ENCODE data around the gene KRTAP24-1.

The KRTAP24-1 gene

DNA sequence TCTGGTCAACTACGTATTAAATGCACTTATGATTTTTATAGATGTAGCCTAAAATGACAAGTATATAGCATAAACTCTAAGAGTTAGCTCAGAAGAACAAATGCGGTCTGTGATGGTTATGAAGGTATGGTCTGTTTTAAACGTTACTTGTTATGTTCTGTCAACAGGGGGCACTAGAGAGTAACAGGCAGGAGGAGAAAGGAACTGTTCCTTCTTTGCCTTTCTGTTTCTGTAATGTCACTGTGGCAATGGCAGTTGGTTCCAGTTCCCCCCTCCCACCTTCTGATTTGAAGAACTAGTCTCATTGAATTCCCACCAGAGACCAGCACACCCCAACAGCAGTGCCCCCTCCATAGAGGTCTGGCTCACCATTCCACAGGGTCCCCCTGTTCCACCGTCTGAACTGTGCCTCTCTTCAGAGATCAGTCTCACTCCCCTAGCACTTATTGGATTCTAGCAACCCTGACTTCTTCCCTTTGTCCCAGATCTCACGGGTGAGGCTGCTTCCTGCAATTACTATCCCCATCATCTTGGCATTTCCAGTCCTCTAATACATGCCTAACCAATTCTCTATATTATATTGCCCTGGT is 14.0 kb downstream of the KRTAP24-1 start:
- DNase-seq (ENCODE audit: insufficient read length) (no peak), FAIRE-seq (no peak)
- TF ChIP-seq TAF1 (IDR thresholded peaks at IDR 0.05; ENCODE audit: borderline replicate concordance, low read depth, low read length) (no peak), POLR2AphosphoS5 (IDR thresholded peaks at IDR 0.05; ENCODE audit: low read depth, low read length) (no peak), POLR2A (IDR thresholded peaks at IDR 0.05; ENCODE audit: low read depth, low read length) (no peak)

GRCh38 chr21:30257773-30258172 is 25.0 kb downstream of the KRTAP24-1 start:
- no peak for FAIRE-seq
- DNase-seq (ENCODE audit: insufficient read length), result no peak
- TF ChIP-seq POLR2AphosphoS5 (IDR thresholded peaks at IDR 0.05; ENCODE audit: low read depth, low read length) (no peak), POLR2A (IDR thresholded peaks at IDR 0.05; ENCODE audit: low read depth, low read length) (no peak), TAF1 (IDR thresholded peaks at IDR 0.05; ENCODE audit: borderline replicate concordance, low read depth, low read length) (no peak)

- FAIRE-seq, result no peak
- DNase-seq (ENCODE audit: insufficient read length), result no peak
- TF ChIP-seq POLR2AphosphoS5 (IDR thresholded peaks at IDR 0.05; ENCODE audit: low read depth, low read length) (no peak), TAF1 (IDR thresholded peaks at IDR 0.05; ENCODE audit: borderline replicate concordance, low read depth, low read length) (no peak), POLR2A (IDR thresholded peaks at IDR 0.05; ENCODE audit: low read depth, low read length) (no peak)
Observed at GRCh38 chr21:30256100-30256499, 26.6 kb downstream of the KRTAP24-1 start.

GRCh38 chr21:30255679-30256078 is 27.1 kb downstream of the KRTAP24-1 start:
- no peak for TF ChIP-seq POLR2A (IDR thresholded peaks at IDR 0.05; ENCODE audit: low read depth, low read length)
- no peak for TF ChIP-seq TAF1 (IDR thresholded peaks at IDR 0.05; ENCODE audit: borderline replicate concordance, low read depth, low read length)
- no peak for TF ChIP-seq POLR2AphosphoS5 (IDR thresholded peaks at IDR 0.05; ENCODE audit: low read depth, low read length)
- no peak for DNase-seq (ENCODE audit: insufficient read length)
- no peak for FAIRE-seq

DNA sequence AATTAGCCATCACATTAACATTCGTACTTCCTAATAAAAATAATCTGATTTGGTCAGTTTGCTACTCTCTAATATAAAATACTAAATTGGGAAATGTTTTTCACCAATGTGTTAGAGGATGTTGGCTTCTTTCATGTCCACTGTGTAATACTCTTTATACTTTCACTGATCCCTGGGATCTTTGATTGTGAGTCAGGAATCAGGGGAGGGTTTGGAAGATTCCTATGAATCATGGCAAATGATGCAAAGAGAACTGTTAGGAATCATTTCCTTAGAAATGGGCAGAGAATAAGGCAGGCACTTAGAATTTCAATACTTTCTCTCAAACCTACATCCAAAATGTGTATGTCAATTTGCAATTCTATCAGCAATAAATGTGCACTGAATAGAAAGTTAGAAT is 31.0 kb downstream of the KRTAP24-1 start:
- DNase-seq (ENCODE audit: insufficient read length), result no peak
- FAIRE-seq, result no peak
- TF ChIP-seq TAF1 (IDR thresholded peaks at IDR 0.05; ENCODE audit: borderline replicate concordance, low read depth, low read length), result no peak
- TF ChIP-seq POLR2AphosphoS5 (IDR thresholded peaks at IDR 0.05; ENCODE audit: low read depth, low read length), result no peak
- no peak for TF ChIP-seq POLR2A (IDR thresholded peaks at IDR 0.05; ENCODE audit: low read depth, low read length)

- TF ChIP-seq POLR2AphosphoS5 (IDR thresholded peaks at IDR 0.05; ENCODE audit: low read depth, low read length), result no peak
- TF ChIP-seq POLR2A (IDR thresholded peaks at IDR 0.05; ENCODE audit: low read depth, low read length), result no peak
- no peak for TF ChIP-seq TAF1 (IDR thresholded peaks at IDR 0.05; ENCODE audit: borderline replicate concordance, low read depth, low read length)
- no peak for DNase-seq (ENCODE audit: insufficient read length)
- FAIRE-seq, result no peak
Observed at GRCh38 chr21:30249936-30250335, 32.8 kb downstream of the KRTAP24-1 start.

- TF ChIP-seq POLR2AphosphoS5 (IDR thresholded peaks at IDR 0.05; ENCODE audit: low read depth, low read length), result no peak
- TF ChIP-seq TAF1 (IDR thresholded peaks at IDR 0.05; ENCODE audit: borderline replicate concordance, low read depth, low read length), result no peak
- TF ChIP-seq POLR2A (IDR thresholded peaks at IDR 0.05; ENCODE audit: low read depth, low read length), result no peak
- FAIRE-seq, result no peak
Observed at GRCh38 chr21:30248844-30249243, 33.9 kb downstream of the KRTAP24-1 start.

GRCh38 chr21:30245061-30245460 is 37.7 kb downstream of the KRTAP24-1 start:
- TF ChIP-seq TAF1 (IDR thresholded peaks at IDR 0.05; ENCODE audit: borderline replicate concordance, low read depth, low read length), result no peak
- TF ChIP-seq POLR2A (IDR thresholded peaks at IDR 0.05; ENCODE audit: low read depth, low read length), result no peak
- no peak for FAIRE-seq
- no peak for DNase-seq (ENCODE audit: insufficient read length)

More at GRCh38 chr21:30248844-30249243, 33.9 kb downstream of the KRTAP24-1 start:
- DNase-seq (ENCODE audit: insufficient read length), result no peak

DNA sequence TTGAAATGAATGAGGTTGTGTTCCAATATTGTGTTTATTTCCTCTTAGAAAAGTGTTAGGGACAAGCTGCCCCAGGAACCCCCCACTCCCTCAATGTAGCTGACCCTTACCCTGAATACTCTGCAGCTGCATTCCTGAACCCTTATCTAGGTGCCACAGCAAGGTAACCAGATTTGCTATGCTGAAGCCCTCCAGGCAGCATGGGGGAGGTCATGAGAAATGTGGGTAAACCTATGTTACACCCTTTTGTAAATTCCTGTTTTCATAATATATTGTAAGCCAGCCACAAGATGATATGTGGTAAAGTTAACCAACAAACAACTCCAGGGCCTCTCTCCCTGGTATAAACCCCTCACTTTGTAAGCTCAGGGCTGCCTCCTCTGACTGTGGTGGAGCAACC is 39.1 kb downstream of the KRTAP24-1 start:
- TF ChIP-seq POLR2A (IDR thresholded peaks at IDR 0.05; ENCODE audit: low read depth, low read length) (no peak), TAF1 (IDR thresholded peaks at IDR 0.05; ENCODE audit: borderline replicate concordance, low read depth, low read length) (no peak), POLR2AphosphoS5 (IDR thresholded peaks at IDR 0.05; ENCODE audit: low read depth, low read length) (no peak)
- DNase-seq (ENCODE audit: insufficient read length) (no peak), FAIRE-seq (no peak)

DNA sequence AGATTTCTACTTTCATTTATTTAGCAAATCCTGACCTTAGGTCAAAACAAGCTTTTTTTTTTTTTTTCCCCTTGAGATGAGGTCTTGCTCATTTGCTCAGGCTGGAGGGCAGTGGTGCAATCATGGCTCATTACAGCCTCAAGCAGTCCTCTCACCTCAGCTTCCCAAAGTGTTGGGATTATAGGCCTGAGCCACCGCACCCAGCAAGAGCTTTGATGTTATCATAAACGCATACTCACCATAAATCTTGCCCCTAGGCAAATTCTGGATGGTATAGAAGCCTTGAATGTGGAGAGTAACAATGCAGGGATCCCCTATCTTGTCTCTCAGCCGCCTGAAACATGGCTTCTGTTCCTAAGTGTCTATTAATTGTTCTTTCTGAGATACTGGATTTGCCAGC is 42.1 kb downstream of the KRTAP24-1 start:
- no peak for FAIRE-seq
- TF ChIP-seq POLR2AphosphoS5 (IDR thresholded peaks at IDR 0.05; ENCODE audit: low read depth, low read length), result no peak
- no peak for TF ChIP-seq TAF1 (IDR thresholded peaks at IDR 0.05; ENCODE audit: borderline replicate concordance, low read depth, low read length)
- no peak for TF ChIP-seq POLR2A (IDR thresholded peaks at IDR 0.05; ENCODE audit: low read depth, low read length)

GRCh38 chr21:30238168-30238567 is 44.6 kb downstream of the KRTAP24-1 start:
- DNase-seq (ENCODE audit: insufficient read length), result no peak
- no peak for FAIRE-seq
- TF ChIP-seq TAF1 (IDR thresholded peaks at IDR 0.05; ENCODE audit: borderline replicate concordance, low read depth, low read length), result no peak
- TF ChIP-seq POLR2AphosphoS5 (IDR thresholded peaks at IDR 0.05; ENCODE audit: low read depth, low read length), result no peak
- no peak for TF ChIP-seq POLR2A (IDR thresholded peaks at IDR 0.05; ENCODE audit: low read depth, low read length)

More for the DNA sequence above, 42.1 kb downstream of the KRTAP24-1 start:
- no peak for DNase-seq (ENCODE audit: insufficient read length)

- FAIRE-seq (no peak), DNase-seq (ENCODE audit: insufficient read length) (no peak)
- TF ChIP-seq TAF1 (IDR thresholded peaks at IDR 0.05; ENCODE audit: borderline replicate concordance, low read depth, low read length) (no peak), POLR2A (IDR thresholded peaks at IDR 0.05; ENCODE audit: low read depth, low read length) (no peak), POLR2AphosphoS5 (IDR thresholded peaks at IDR 0.05; ENCODE audit: low read depth, low read length) (no peak)
Observed at GRCh38 chr21:30234643-30235042, 48.1 kb downstream of the KRTAP24-1 start.

Measured in GM12892 (cell line).